Fibroblast of mammary gland (primary cell): ENCODE data around the gene TTC21A.

Experiments
- DNase-seq: peaks from one replicate; pipeline ENCODE4 v3.0.0-alpha.2; 2010; ENCODE audit warnings: low read depth
- H3K4me3 ChIP-seq: 2 replicates; pipeline ENCODE4 v1.5.1; 2011; ENCODE audit warnings: low read depth, mild to moderate bottlenecking, low read length, moderate library complexity; ENCODE audit not compliant: control insufficient read depth
- CTCF ChIP-seq: conservative IDR thresholded peaks from 2 replicates; pipeline ENCODE4 v1.5.1; 2011; ENCODE audit warnings: low read depth, low read length, inconsistent platforms; ENCODE audit not compliant: control insufficient read depth, insufficient read depth

TTC21A gene

DNA sequence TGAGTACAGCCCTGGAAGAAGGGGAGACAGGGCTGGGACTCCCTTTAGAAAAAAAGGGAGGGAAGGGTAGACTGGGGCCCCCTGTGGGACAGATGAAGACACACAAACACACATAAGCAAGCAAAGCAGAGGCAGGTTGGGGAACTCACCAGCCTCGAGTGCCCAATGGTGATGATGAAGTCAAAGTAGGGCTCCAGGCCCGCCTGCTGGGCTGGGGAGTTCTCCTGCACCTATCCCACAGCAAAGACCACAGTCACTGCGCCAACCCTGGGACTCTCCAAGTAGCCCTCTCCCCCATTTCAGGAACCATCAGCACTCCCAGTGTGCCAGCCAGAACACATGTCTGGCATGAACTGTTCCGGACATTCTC is 4.2 kb upstream of the TTC21A start:
- no peak for TF ChIP-seq CTCF
- DNase-seq = no peak
- H3K4me3 ChIP-seq = no peak overlapping the region

DNA sequence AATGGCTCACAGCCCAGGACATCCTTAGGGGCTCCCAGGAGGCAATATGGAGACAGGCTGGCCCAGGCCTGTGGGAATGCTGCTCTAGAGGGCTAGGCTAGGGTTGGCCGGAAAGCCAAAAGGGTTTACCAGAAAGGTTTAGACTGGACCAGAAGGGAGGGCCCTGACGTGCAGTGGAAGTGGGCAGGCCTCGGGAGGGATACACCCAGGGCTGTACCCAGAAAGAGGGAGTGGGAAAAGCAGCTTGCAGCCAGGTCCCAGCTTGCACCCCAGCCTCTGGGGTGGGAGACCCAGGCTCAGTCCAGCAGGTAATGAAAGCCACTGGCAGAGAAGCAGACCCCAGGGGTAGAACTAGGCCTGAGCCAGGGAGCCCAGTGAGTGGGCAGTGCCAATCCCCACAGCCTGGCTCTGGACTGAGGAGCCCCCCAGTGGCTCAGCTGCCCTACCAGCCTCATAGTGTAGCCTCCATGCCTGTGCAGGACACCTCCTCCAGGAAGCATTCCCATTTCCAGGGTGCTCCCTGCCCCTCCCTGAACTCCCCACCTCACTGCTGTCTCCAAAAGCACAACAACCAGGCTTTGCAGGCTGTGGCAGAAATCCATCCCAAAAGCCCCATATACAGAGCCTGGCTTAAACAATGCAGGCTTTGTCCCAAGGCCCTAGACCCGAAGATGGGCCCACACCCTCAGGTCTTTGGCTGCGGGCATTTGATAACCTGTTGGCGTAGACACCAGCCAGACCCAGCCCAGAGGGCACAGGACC is 3.5 kb upstream of the TTC21A start:
- no peak for TF ChIP-seq CTCF
- no peak overlapping the region for H3K4me3 ChIP-seq

DNA sequence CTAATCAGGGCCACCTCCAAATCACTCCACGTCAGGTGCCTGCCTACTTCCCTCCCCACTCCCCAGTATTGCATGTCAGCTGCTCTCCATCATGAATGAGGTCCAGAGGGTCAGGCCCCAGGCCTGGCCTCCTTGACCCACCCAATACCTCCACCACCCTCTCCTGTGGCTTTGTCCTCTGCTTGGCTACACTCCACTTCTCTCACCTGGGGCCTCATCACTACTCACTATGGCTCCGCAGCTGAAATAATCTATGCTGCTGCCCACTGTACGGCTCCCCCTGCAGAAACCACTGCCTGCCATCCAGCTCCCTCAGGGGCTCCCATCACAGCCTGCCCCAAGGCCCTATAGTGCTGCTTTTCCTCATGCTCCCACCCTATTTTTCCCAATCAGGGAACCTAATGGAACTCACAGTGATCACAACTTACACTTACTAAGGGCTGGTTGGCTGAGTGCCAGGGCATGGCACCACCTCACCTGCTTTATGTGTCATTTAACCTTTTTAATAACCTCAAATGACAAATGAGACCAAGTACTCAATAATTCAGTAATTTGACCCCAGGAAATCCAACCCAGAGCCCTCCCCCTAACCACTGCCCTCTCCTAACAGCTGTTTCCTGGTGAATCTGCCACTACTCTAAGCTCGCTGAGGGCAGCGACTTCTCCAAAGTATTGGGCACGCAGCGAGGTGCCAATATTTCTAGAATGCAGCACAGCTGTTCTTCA is 2.4 kb upstream of the TTC21A start:
- TF ChIP-seq CTCF = no peak
- H3K4me3 ChIP-seq = no peak overlapping the region
- no peak for DNase-seq

More for the DNA sequence above, 3.5 kb upstream of the TTC21A start:
- no peak for DNase-seq

DNA sequence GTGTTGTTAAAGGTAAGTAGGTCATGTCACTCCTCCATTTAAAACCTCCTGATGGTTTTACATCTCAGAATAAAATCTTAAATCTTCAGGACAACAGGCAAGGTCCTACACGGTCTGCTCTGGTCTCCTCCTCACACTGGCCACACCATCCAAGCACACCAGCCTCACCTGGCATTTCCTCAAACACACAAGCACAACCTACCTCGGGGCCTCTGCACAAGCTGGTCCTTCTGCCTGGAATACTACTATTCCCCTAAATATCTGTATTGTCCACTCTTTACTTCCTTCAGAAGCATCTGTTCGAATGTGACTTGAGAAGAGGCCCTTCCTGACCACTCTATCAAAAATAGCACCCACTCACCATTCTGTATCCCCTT is 1.8 kb upstream of the TTC21A start:
- DNase-seq = no peak
- H3K4me3 ChIP-seq = no peak overlapping the region
- no peak for TF ChIP-seq CTCF

- TF ChIP-seq CTCF = no peak
- peak overlapping the region; percentile 83 for H3K4me3 ChIP-seq
- peak; percentile 45 for DNase-seq
Observed at GRCh38 chr3:39106281-39106811, 1.1 kb upstream of the TTC21A start.

DNA sequence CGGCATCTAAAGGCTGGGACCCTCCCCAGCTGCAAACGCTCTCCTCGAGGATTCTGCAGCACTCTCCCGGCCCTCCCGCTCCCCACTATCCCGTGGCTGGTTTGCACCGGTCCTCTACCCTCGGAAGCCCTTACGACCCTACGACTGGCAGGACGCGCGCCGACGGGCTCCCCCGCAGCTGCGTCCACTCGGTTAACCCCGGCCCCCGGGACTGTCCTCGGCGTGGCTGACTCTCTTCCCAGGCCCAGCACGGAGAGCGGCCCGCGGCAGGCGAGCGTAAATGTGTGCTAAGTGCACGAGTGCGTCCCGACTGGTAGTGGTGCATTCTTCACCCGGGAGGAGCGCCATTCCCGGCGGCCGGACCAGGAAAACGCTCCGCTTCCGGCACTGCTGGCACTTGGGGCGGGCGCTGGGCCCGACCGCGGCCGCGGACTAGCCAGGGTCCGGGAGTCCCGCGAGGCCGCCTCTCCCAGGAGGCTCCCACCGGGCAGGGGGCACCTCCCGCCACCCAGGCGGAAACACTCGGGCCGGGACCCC is 561 bp upstream of the TTC21A start:
- TF ChIP-seq CTCF = no peak
- DNase-seq = peak; percentile 38
- H3K4me3 ChIP-seq = peak overlapping the region; percentile 83
